IPS-20b (cell line): ENCODE results near the gene HNRNPD.
"Not testable (repeated sequence)": the region's sequence is repeated elsewhere in the genome, so short reads cannot be mapped to it uniquely, and the experiment has no call there.

Experiments
- H3K27ac ChIP-seq: one replicate; pipeline ENCODE4 v1.5.1; 2013; ENCODE audit warnings: low read length
- H3K27me3 ChIP-seq: 2 replicates; pipeline ENCODE4 v1.6.1; 2013; ENCODE audit warnings: mild to moderate bottlenecking, low read length, inconsistent platforms; ENCODE audit not compliant: insufficient read depth
- H3K36me3 ChIP-seq: 2 replicates; pipeline ENCODE4 v1.6.1; 2013; ENCODE audit warnings: low read depth, mild to moderate bottlenecking, inconsistent platforms, low read length, moderate library complexity; ENCODE audit not compliant: insufficient read depth
- H3K4me1 ChIP-seq: 2 replicates; pipeline ENCODE4 v1.6.1; 2013; ENCODE audit warnings: mild to moderate bottlenecking, control low read depth, inconsistent platforms, low read length, moderate library complexity; ENCODE audit not compliant: insufficient read depth
- H3K4me3 ChIP-seq: 2 replicates; pipeline ENCODE4 v1.5.1; 2013; ENCODE audit warnings: mild to moderate bottlenecking, low read length, inconsistent platforms
- H3K9ac ChIP-seq: 2 replicates; pipeline ENCODE4 v1.6.1; 2013; ENCODE audit warnings: low read depth, mild to moderate bottlenecking, inconsistent platforms, low read length, moderate library complexity
- H3K9me3 ChIP-seq: 2 replicates; pipeline ENCODE4 v1.6.1; 2013; ENCODE audit warnings: mild to moderate bottlenecking, low read depth, low read length, inconsistent platforms; ENCODE audit not compliant: insufficient read depth

Gene HNRNPD

GRCh38 chr4:82371497-82371896 lies 2.3 kb downstream of the HNRNPD start:
- Histone ChIP-seq H3K27me3 (no peaks in the 10 kb centered on the region), H3K36me3 (peaks cover 68% of the 10 kb centered on the region), H3K9ac (peak overlapping the region; percentile 100), H3K4me3 (peak overlapping the region; percentile 100), H3K4me1 (peaks cover 15% of the 10 kb centered on the region; the same call in 1 of the 2 replicates), H3K27ac (peak overlapping the region; percentile 100), H3K9me3 (no peaks in the 10 kb centered on the region)

GRCh38 chr4:82367438-82368097 lies 6.2 kb downstream of the HNRNPD start:
- Histone ChIP-seq H3K36me3 (peaks cover 91% of the 10 kb centered on the region), H3K27me3 (no peaks in the 10 kb centered on the region), H3K4me1 (peaks cover 19% of the 10 kb centered on the region; the same call in 1 of the 2 replicates), H3K9me3 (no peaks in the 10 kb centered on the region), H3K27ac (no peak overlapping the region), H3K9ac (no peak overlapping the region; the same call in 1 of the 2 replicates), H3K4me3 (peak overlapping the region; percentile 20)

DNA sequence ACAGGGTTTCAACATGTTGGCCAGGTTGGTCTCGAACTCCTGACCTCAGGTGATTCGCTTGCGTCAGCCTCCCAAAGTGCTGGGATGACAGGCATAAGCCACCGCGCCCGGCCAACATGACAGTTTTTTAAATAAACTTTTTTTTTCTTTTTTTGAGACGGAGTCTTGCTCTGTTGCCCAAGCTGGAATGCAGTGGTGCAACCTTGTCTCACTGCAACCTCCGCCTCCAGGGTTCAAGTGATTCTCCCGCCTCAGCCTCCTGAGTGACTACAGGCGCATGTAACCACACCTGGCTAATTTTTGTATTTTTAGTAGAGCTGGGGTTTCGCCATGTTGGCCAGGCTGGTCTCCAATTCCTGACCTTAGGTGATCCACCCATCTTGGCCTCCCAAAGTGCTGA lies 7.4 kb downstream of the HNRNPD start:
- H3K9ac ChIP-seq, H3K27me3 ChIP-seq, H3K4me3 ChIP-seq, H3K27ac ChIP-seq, H3K9me3 ChIP-seq: not testable (repeated sequence)
- H3K4me1 ChIP-seq, result peaks cover 19% of the 10 kb centered on the region; the same call in 1 of the 2 replicates
- H3K36me3 ChIP-seq, result peaks cover 91% of the 10 kb centered on the region

DNA sequence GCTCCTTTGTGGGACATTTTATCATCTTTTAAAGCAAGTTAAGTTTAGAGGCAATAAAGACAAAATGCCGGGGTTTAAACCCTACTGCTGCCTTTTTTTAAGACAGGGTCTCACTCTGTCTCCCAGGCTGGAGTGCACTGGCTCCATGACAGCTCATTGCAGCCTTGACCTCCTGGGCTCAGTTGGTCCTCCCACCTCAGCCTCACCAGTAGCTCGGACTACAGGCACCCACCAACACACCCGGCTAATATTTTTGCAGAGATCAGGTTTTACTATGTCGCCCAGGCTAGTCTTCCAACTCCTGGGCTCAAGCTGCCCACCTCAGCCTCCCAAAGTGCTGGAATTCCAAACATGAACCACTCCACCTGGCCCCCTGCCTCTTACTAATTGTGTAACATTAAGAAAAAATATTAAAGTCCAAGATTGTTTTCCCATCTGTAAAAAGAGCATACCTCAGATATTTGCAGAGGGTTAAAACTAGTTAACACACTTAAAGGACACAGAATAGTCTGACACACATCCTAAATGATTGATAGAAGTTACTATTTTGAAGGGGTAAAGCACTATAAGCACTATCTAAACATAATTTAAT lies 9.8 kb downstream of the HNRNPD start:
- Histone ChIP-seq H3K9me3 (no peaks in the 10 kb centered on the region), H3K36me3 (peaks cover 84% of the 10 kb centered on the region), H3K27ac (no peak overlapping the region)

GRCh38 chr4:82362565-82362964 lies 11.2 kb downstream of the HNRNPD start:
- Histone ChIP-seq H3K36me3 (peaks cover 84% of the 10 kb centered on the region), H3K27ac (no peak overlapping the region), H3K4me1 (peaks cover 5% of the 10 kb centered on the region; the same call in 1 of the 2 replicates), H3K27me3 (no peaks in the 10 kb centered on the region), H3K4me3 (no peak overlapping the region), H3K9me3 (no peaks in the 10 kb centered on the region), H3K9ac (no peak overlapping the region)

More for the DNA sequence above, 9.8 kb downstream of the HNRNPD start:
- H3K9ac ChIP-seq, result no peak overlapping the region
- no peak overlapping the region for H3K4me3 ChIP-seq
- H3K27me3 ChIP-seq, result no peaks in the 10 kb centered on the region
- peaks cover 9% of the 10 kb centered on the region; the same call in 1 of the 2 replicates for H3K4me1 ChIP-seq

GRCh38 chr4:82360298-82361177 lies 13.3 kb downstream of the HNRNPD start:
- no peak overlapping the region for H3K4me3 ChIP-seq
- H3K27me3 ChIP-seq, result no peaks in the 10 kb centered on the region
- H3K36me3 ChIP-seq, result peaks cover 84% of the 10 kb centered on the region
- no peak overlapping the region for H3K9ac ChIP-seq
- peaks cover 5% of the 10 kb centered on the region; the same call in 1 of the 2 replicates for H3K4me1 ChIP-seq
- H3K9me3 ChIP-seq, result no peaks in the 10 kb centered on the region
- H3K27ac ChIP-seq, result no peak overlapping the region

- Histone ChIP-seq H3K4me3 (no peak overlapping the region), H3K36me3 (peaks cover 88% of the 10 kb centered on the region), H3K4me1 (no peaks in the 10 kb centered on the region)
Measured at GRCh38 chr4:82358847-82359246, 14.9 kb downstream of the HNRNPD start.

GRCh38 chr4:82357640-82358039 lies 16.2 kb downstream of the HNRNPD start:
- H3K36me3 ChIP-seq, result peaks cover 93% of the 10 kb centered on the region
- no peak overlapping the region for H3K4me3 ChIP-seq
- no peaks in the 10 kb centered on the region for H3K27me3 ChIP-seq
- H3K9me3 ChIP-seq, result no peaks in the 10 kb centered on the region
- H3K9ac ChIP-seq, result no peak overlapping the region
- no peak overlapping the region for H3K27ac ChIP-seq
- no peaks in the 10 kb centered on the region for H3K4me1 ChIP-seq

More at GRCh38 chr4:82358847-82359246, 14.9 kb downstream of the HNRNPD start:
- no peak overlapping the region for H3K27ac ChIP-seq
- no peaks in the 10 kb centered on the region for H3K27me3 ChIP-seq
- H3K9me3 ChIP-seq, result no peaks in the 10 kb centered on the region
- no peak overlapping the region for H3K9ac ChIP-seq

GRCh38 chr4:82354788-82355187 lies 19.0 kb downstream of the HNRNPD start:
- H3K36me3 ChIP-seq, result peaks cover 95% of the 10 kb centered on the region
- H3K4me1 ChIP-seq, result no peaks in the 10 kb centered on the region
- H3K9ac ChIP-seq, result no peak overlapping the region
- no peak overlapping the region for H3K4me3 ChIP-seq
- H3K9me3 ChIP-seq, result no peaks in the 10 kb centered on the region
- H3K27ac ChIP-seq, result no peak overlapping the region
- no peaks in the 10 kb centered on the region for H3K27me3 ChIP-seq

DNA sequence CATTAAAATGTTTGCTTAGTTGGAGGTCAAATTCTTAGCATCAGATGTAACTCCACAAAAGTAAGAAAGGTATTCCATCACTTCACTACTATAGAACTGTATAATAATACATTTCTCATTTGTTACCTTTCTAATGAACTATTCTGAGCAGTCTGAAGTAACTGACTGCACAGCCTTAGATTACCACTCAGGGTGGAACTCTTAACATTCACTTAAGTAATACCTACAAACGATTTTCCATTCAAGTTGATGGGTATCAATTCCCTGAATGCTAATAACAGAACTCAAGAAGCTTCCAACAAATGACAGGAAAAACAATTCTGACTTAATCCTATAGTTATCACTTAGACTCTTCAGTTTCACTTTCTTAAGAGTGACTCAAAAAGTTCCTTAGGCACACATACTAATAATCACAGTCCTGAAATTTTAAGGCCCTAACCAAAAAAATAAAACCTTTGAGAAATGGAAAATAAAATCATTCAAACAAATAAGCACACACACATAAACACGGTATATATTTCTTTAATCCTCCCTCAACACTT lies 20.9 kb downstream of the HNRNPD start:
- Histone ChIP-seq H3K36me3 (peaks cover 92% of the 10 kb centered on the region), H3K4me3 (no peak overlapping the region), H3K27me3 (no peaks in the 10 kb centered on the region), H3K27ac (no peak overlapping the region), H3K9ac (no peak overlapping the region), H3K9me3 (no peaks in the 10 kb centered on the region), H3K4me1 (no peaks in the 10 kb centered on the region)

GRCh38 chr4:82352118-82352824 lies 21.5 kb downstream of the HNRNPD start:
- Histone ChIP-seq H3K4me3 (no peak overlapping the region), H3K36me3 (peaks cover 86% of the 10 kb centered on the region), H3K9me3 (no peaks in the 10 kb centered on the region), H3K9ac (no peak overlapping the region), H3K27me3 (no peaks in the 10 kb centered on the region), H3K27ac (no peak overlapping the region), H3K4me1 (no peaks in the 10 kb centered on the region)
